Mammary epithelial cell (primary cell): Measurements from ENCODE around the gene EREG.

Source experiments
- CTCF ChIP-seq, 2 donors: IDR thresholded peaks in 1 of 2; conservative IDR thresholded peaks in 1 of 2; 2 replicates each; pipeline ENCODE4 v1.5.1; 2011 to 2012; ENCODE audit warnings: inconsistent platforms in 2 of 2, low read length in 2 of 2, mild to moderate bottlenecking in 2 of 2, control low read depth in 1 of 2, low read depth in 1 of 2; ENCODE audit not compliant: insufficient read depth in 1 of 2; ENCODE audit errors: extremely low read depth in 1 of 2
- EZH2 ChIP-seq: IDR thresholded peaks from 2 replicates; pipeline ENCODE4 v1.6.1; 2012; ENCODE audit warnings: low read length, inconsistent platforms, borderline replicate concordance

- TF ChIP-seq CTCF (conservative IDR thresholded peaks at IDR 0.05 in 1 of 2, IDR thresholded peaks at IDR 0.05 in 1 of 2; ENCODE audit: extremely low read depth in 1 of 2, insufficient read depth in 1 of 2, low read depth in 1 of 2, low read length in 2 of 2): no peak
- no peak for TF ChIP-seq EZH2
Observed at GRCh38 chr4:74423104-74423503, 58.2 kb downstream of the EREG start.
